Testis (tissue), 2 donors: Measurements from ENCODE around the gene KCNIP3.

Source experiments
- POLR2A ChIP-seq: fragments of 450-650 bp; IDR thresholded peaks from one replicate; pipeline ENCODE4 v1.6.1; 2017; ENCODE audit warnings: antibody characterized with exemption, mild to moderate bottlenecking, moderate library complexity
- TF ChIP-seq, protein P1 (sequence below), 3 experiments: fragments of 450-650 bp in 2 of 3; fragments of 200-600 bp in 1 of 3; sonication (generic) in 1 of 3; IDR thresholded peaks; one replicate each; pipeline ENCODE4 v1.5.1; 2016 to 2019; ENCODE audit warnings: antibody characterized with exemption in 3 of 3, mild to moderate bottlenecking in 2 of 3, moderate library complexity in 1 of 3

DNA sequence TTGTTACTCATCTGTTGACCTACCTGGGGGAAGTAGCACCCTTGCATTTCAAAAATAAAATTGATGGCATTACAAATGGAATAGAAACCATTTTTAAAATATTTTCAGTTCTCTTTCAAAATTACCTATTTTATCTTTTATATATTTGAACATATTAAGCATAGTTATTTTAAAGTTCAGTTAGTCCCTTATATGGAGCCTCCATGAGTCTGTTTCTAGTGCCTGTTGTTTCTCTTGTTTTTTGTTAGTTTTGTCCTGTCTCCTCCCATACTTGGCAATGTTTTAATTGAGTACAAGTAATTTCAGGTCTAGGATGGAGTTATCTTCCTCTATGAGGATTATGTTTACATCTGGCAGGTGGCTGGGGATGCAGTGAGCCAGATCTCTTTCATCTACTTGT lies 5.9 kb upstream of the KCNIP3 start:
- TF ChIP-seq, protein P1, sequence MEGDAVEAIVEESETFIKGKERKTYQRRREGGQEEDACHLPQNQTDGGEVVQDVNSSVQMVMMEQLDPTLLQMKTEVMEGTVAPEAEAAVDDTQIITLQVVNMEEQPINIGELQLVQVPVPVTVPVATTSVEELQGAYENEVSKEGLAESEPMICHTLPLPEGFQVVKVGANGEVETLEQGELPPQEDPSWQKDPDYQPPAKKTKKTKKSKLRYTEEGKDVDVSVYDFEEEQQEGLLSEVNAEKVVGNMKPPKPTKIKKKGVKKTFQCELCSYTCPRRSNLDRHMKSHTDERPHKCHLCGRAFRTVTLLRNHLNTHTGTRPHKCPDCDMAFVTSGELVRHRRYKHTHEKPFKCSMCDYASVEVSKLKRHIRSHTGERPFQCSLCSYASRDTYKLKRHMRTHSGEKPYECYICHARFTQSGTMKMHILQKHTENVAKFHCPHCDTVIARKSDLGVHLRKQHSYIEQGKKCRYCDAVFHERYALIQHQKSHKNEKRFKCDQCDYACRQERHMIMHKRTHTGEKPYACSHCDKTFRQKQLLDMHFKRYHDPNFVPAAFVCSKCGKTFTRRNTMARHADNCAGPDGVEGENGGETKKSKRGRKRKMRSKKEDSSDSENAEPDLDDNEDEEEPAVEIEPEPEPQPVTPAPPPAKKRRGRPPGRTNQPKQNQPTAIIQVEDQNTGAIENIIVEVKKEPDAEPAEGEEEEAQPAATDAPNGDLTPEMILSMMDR (IDR thresholded peaks at IDR 0.05): no peak
- TF ChIP-seq POLR2A: no peak
